ENCODE data around the gene PGAM5.

The PGAM5 gene

GRCh38 chr12:132736913-132737312 lies 26.3 kb downstream of the PGAM5 start:
- H3K4me3 ChIP-seq (ENCODE audit: low read length) = no peak overlapping the region
- TF ChIP-seq CTCF (conservative IDR thresholded peaks at IDR 0.05; ENCODE audit: low read depth, low read length) = no peak
- DNase-seq (ENCODE audit: low read depth) = no peak

DNA sequence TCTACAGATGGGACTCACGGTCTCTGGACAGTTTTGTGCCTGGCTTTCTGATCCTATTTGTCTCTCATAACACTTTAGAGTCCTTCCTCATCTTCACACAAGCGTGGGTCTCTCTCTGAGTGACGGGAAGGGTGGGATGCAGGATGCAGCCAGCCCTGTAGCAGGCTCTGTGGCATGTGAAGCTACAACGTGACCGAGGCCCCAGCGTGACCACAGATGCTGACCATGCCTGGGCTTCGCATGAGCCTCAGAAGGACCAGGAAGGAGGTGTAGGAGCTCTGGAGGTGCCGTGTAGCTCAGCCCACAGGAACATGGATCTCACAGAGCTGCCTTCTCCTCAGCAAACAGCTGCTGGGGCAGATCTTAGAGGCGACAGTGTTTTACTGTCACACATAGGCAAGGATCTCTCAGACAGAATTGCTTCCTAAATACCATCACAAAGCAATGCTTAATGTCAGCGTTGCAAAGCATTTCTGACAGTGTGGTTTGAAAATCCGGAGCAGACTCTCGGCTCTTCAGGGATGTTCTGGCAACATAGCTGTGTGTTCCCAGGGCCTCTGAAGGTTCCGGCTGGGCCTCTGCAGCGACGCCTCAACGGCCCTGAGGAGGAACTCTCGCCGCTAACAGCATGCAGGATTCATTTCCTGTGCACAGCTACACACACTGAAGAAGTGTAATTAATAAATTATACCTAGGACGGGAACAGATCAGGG lies 29.1 kb downstream of the PGAM5 start:
- no peak for TF ChIP-seq CTCF (conservative IDR thresholded peaks at IDR 0.05; ENCODE audit: low read depth, low read length)
- DNase-seq (ENCODE audit: low read depth) = no peak
- no peak overlapping the region for H3K4me3 ChIP-seq (ENCODE audit: low read length)

GRCh38 chr12:132740313-132740646 lies 29.6 kb downstream of the PGAM5 start:
- DNase-seq (ENCODE audit: low read depth) = no peak
- no peak overlapping the region for H3K4me3 ChIP-seq (ENCODE audit: low read length)
- TF ChIP-seq CTCF (conservative IDR thresholded peaks at IDR 0.05; ENCODE audit: low read depth, low read length) = no peak

DNA sequence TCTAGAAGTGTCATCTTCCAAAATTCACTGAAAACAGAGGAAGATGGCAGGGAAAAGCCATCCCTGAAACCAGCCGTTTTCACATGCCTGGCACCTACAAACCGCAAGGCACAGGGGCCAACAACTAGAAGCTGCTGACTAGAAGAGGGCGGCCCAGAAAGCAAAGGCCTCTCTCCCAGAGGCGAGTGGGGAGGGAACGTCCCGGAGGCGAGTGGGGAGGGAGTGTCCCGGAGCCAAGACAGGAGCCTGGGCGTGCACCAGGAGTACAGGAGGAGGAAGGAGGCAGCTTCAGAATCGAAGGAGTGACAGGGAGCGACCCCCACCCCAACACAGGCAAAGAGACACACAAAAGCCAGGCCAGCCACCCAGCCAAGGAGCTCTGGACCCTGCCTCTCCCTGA lies 30.0 kb downstream of the PGAM5 start:
- no peak overlapping the region for H3K4me3 ChIP-seq (ENCODE audit: low read length)
- TF ChIP-seq CTCF (conservative IDR thresholded peaks at IDR 0.05; ENCODE audit: low read depth, low read length) = no peak
- no peak for DNase-seq (ENCODE audit: low read depth)

- no peak for TF ChIP-seq CTCF (conservative IDR thresholded peaks at IDR 0.05; ENCODE audit: low read depth, low read length)
- H3K4me3 ChIP-seq (ENCODE audit: low read length) = no peak overlapping the region
- no peak for DNase-seq (ENCODE audit: low read depth)
Observed at GRCh38 chr12:132741620-132742019, 31.0 kb downstream of the PGAM5 start.

DNA sequence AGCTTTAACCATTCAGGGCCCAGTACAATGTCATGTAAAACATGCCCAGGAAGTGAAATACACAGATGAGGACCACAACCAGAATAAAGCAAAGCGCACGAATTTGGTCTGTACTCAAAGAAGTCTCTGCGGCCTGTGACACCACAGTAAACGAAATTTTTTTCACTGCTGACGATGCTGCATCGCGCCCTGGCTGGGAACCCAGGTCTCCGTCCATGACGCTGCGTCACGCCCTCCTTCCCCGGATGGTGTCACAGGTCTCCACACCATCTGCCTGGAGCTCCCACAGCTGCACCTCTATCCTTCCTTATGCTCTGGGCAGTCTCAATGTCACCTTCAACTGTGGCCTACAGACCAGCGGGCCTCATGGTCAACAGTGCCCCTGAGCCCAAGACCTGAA lies 33.2 kb downstream of the PGAM5 start:
- H3K4me3 ChIP-seq (ENCODE audit: low read length) = no peak overlapping the region
- TF ChIP-seq CTCF (conservative IDR thresholded peaks at IDR 0.05; ENCODE audit: low read depth, low read length) = no peak
- DNase-seq (ENCODE audit: low read depth) = no peak

- H3K4me3 ChIP-seq (ENCODE audit: low read length) = no peak overlapping the region
- no peak for DNase-seq (ENCODE audit: low read depth)
- TF ChIP-seq CTCF (conservative IDR thresholded peaks at IDR 0.05; ENCODE audit: low read depth, low read length) = no peak
Observed at GRCh38 chr12:132746613-132747012, 36.0 kb downstream of the PGAM5 start.
